K562 (cell line): ENCODE results near the gene ARL13B. TPM values are rescaled to one million over a fixed set of nuclear protein-coding genes. Genes with fewer than 3 reads are reported as not detected.

ENCODE experiments used
- ARHGAP35 ChIP-seq: fragments of 450-650 bp; IDR thresholded peaks from 2 replicates; pipeline ENCODE4 v1.6.1; 2018; ENCODE audit not compliant: partially characterized antibody
- BCOR ChIP-seq: fragments of 450-650 bp; IDR thresholded peaks from 2 replicates; pipeline ENCODE4 v1.6.1; 2016
- DPF2 ChIP-seq: fragments of 450-650 bp; IDR thresholded peaks from 2 replicates; pipeline ENCODE4 v1.6.1; 2016
- GABPB2 ChIP-seq: fragments of 250-450 bp; sonication (Bioruptor Pico); conservative IDR thresholded peaks from 2 replicates; pipeline ENCODE4 v1.5.1; 2021; ENCODE audit warnings: mild to moderate bottlenecking
- GTF3C2 ChIP-seq: IDR thresholded peaks from 3 replicates; pipeline ENCODE4 v1.6.1; 2011; ENCODE audit warnings: borderline replicate concordance, mild to moderate bottlenecking, moderate library complexity; ENCODE audit not compliant: insufficient read length; ENCODE audit errors: extremely low read depth
- HDAC6 ChIP-seq: IDR thresholded peaks from 2 replicates; pipeline ENCODE4 v1.6.1; 2012; ENCODE audit warnings: low read depth, mild to moderate bottlenecking, control low read depth, inconsistent platforms, low read length, moderate library complexity
- HES1 ChIP-seq: fragments of 450-650 bp; IDR thresholded peaks from 2 replicates; pipeline ENCODE4 v1.6.1; 2016; ENCODE audit warnings: low read depth, mild to moderate bottlenecking, moderate library complexity
- IRF1 ChIP-seq: sonication (generic); formaldehyde crosslinking; IDR thresholded peaks from 2 replicates; pipeline ENCODE4 v1.8.0; 2022; ENCODE audit warnings: missing genetic modification reagents, mild to moderate bottlenecking, borderline replicate concordance
- LCOR ChIP-seq: sonication (generic); formaldehyde crosslinking; IDR thresholded peaks from 2 replicates; pipeline ENCODE4 v1.8.0; 2022; ENCODE audit warnings: mild to moderate bottlenecking, missing genetic modification reagents
- MCM5 ChIP-seq: fragments of 450-650 bp; IDR thresholded peaks from 2 replicates; pipeline ENCODE4 v1.6.1; 2016; ENCODE audit warnings: low read depth
- PBX2 ChIP-seq, 2 experiments: IDR thresholded peaks in 1 of 2; conservative IDR thresholded peaks in 1 of 2; 2 replicates each; pipeline ENCODE4 v1.6.1; 2016; ENCODE audit warnings: low read depth in 2 of 2, mild to moderate bottlenecking in 1 of 2, missing compliant biosample characterization in 1 of 2, missing genetic modification characterization in 1 of 2, moderate library complexity in 1 of 2
- PKNOX1 ChIP-seq: fragments of 450-650 bp; IDR thresholded peaks from 2 replicates; pipeline ENCODE4 v1.6.1; 2016
- POLR2G ChIP-seq: fragments of 200-400 bp; formaldehyde crosslinking; IDR thresholded peaks from 2 replicates; pipeline ENCODE4 v1.6.1; 2017; ENCODE audit warnings: low read depth, mild to moderate bottlenecking, antibody characterized with exemption, low read length, moderate library complexity
- SMARCA4 ChIP-seq: fragments of 450-650 bp; IDR thresholded peaks from 2 replicates; pipeline ENCODE4 v1.6.1; 2016
- SRSF1 ChIP-seq: fragments of 200-400 bp; formaldehyde crosslinking; IDR thresholded peaks from 2 replicates; pipeline ENCODE4 v1.6.1; 2017; ENCODE audit warnings: mild to moderate bottlenecking, low read depth, low read length, moderate library complexity
- ZC3H11A ChIP-seq: IDR thresholded peaks from 2 replicates; pipeline ENCODE4 v1.6.1; 2012; ENCODE audit warnings: low read depth, low read length, improper control_type of control experiment
- ZNF140 ChIP-seq: fragments of 250-450 bp; sonication (Bioruptor Pico); IDR thresholded peaks from 2 replicates; pipeline ENCODE4 v1.8.0; 2021; ENCODE audit warnings: moderate library complexity, mild to moderate bottlenecking, inconsistent platforms
- ZNF639 ChIP-seq, 2 experiments: fragments of 200-800 bp in 1 of 2; sonication (Bioruptor generic) in 1 of 2; sonication (generic) in 1 of 2; formaldehyde crosslinking in 1 of 2; IDR thresholded peaks in 1 of 2; conservative IDR thresholded peaks in 1 of 2; 2 replicates each; pipeline versions ENCODE4 v1.5.0 to v1.6.1; 2016 to 2020; ENCODE audit warnings: missing compliant biosample characterization in 1 of 2, missing genetic modification characterization in 1 of 2, missing genetic modification reagents in 1 of 2
- ZNF668 ChIP-seq: fragments of 250-450 bp; sonication (Bioruptor Pico); IDR thresholded peaks from 2 replicates; pipeline ENCODE4 v1.8.0; 2022; ENCODE audit warnings: mild to moderate bottlenecking, inconsistent platforms
- polyA plus RNA-seq, 8 experiments: library from polyadenylated mRNA; depleted of rRNA in 4 of 8; stranded (reverse) in 5 of 8; unstranded in 3 of 8; fragments of >200 nt; fragmentation: Nextera tagmentation in 2 of 8; fragmentation: Illumina TruSeq in 1 of 8; extraction: Ambion mirVana in 2 of 8; extraction: Trizol in 1 of 8; gene quantifications; 2 replicates each; pipeline versions ENCODE4 v1.2.1 to v1.2.3, GENCODE V29; 2011 to 2014; ENCODE audit warnings: inconsistent platforms in 1 of 8, missing spikeins in 1 of 8
- total RNA-seq, 7 experiments: library from RNA; depleted of rRNA in 6 of 7; stranded (reverse); fragments of >200 nt in 6 of 7; fragmentation: Illumina TruSeq in 2 of 7; extraction: Trizol in 2 of 7; gene quantifications; 2 replicates each; pipeline versions ENCODE4 v1.2.1 to v1.2.3, GENCODE V29; 2011 to 2021; ENCODE audit warnings: low replicate concordance in 1 of 7

ARL13B gene
- total and polyA plus RNA-seq, 9 of the 15 experiments (the other 6 are each of a cell fraction or from before 2014, with no cell fraction given), result 4.1 to 16.9 (median 12.2) TPM

- TF ChIP-seq PBX2 (CRISPR knock-in tag; IDR thresholded peaks at IDR 0.05; ENCODE audit: low read depth), result no peak
- TF ChIP-seq PBX2 (tag; conservative IDR thresholded peaks at IDR 0.05; ENCODE audit: low read depth), result peak; percentile 44
- 0 out of 2 replicates have a peak, but pooled peaks have one; percentile 20 for TF ChIP-seq SMARCA4
- peak; percentile 79 for TF ChIP-seq PKNOX1
- TF ChIP-seq ZNF140 (CRISPR knock-in tag), result no peak
- TF ChIP-seq GTF3C2, result no peak
- no peak for TF ChIP-seq ZNF668
- no peak for TF ChIP-seq HDAC6
- TF ChIP-seq LCOR, result no peak
- 0 out of 2 replicates have a peak, but pooled peaks have one; percentile 25 for TF ChIP-seq POLR2G
- 0 out of 2 replicates have a peak, but pooled peaks have one; percentile 14 for TF ChIP-seq DPF2
- no peak for TF ChIP-seq ARHGAP35
- no peak for TF ChIP-seq HES1
- no peak for TF ChIP-seq IRF1
- no peak for TF ChIP-seq MCM5
- TF ChIP-seq ZNF639 (CRISPR knock-in tag; conservative IDR thresholded peaks at IDR 0.05 in 1 of 2, IDR thresholded peaks at IDR 0.05 in 1 of 2), result no peak
- TF ChIP-seq BCOR, result 0 out of 2 replicates have a peak, but pooled peaks have one; percentile 2
- no peak for TF ChIP-seq ZC3H11A
- no peak for TF ChIP-seq GABPB2 (CRISPR knock-in tag)
- TF ChIP-seq SRSF1, result no peak
Observed at GRCh38 chr3:93981649-93982048, 1.7 kb downstream of the ARL13B start (continued).
